HAP-1 (cell line): ENCODE measurements around the gene CCND1.
A peak's percentile ranks its signal among the peaks of the same experiment; 100 is the strongest.
"Not testable (repeated sequence)": the region's sequence is repeated elsewhere in the genome, so short reads cannot be mapped to it uniquely, and the experiment has no call there.

Source experiments
- DNase-seq, 2 experiments: peaks; one replicate each; pipeline ENCODE4 v3.0.0-alpha.2; 2016 to 2020; ENCODE audit warnings: low spot score in 2 of 2
- H3K27me3 ChIP-seq: fragments of 250-450 bp; sonication (Bioruptor Pico); 2 replicates; pipeline ENCODE4 v1.5.1; 2020; ENCODE audit warnings: low read depth, mild to moderate bottlenecking, moderate library complexity
- H3K36me3 ChIP-seq: fragments of 250-450 bp; sonication (Bioruptor Pico); replicated peaks from 2 replicates; pipeline ENCODE4 v1.5.1; 2020; ENCODE audit warnings: mild to moderate bottlenecking
- H3K4me1 ChIP-seq: fragments of 250-450 bp; sonication (Bioruptor Pico); 2 replicates; pipeline ENCODE4 v1.5.1; 2020; ENCODE audit warnings: mild to moderate bottlenecking
- H3K4me3 ChIP-seq: fragments of 250-450 bp; sonication (Bioruptor Pico); 2 replicates; pipeline ENCODE4 v1.5.1; 2020; ENCODE audit warnings: mild to moderate bottlenecking, moderate library complexity
- H3K9me3 ChIP-seq: fragments of 250-450 bp; sonication (Bioruptor Pico); 2 replicates; pipeline ENCODE4 v1.5.1; 2020; ENCODE audit warnings: mild to moderate bottlenecking, moderate library complexity
- in situ Hi-C: fragments of 300-500 bp; cut with MboI; formaldehyde crosslinking; loops from 3 replicates; pipeline ENCODE4 v1.14.3; 2020; ENCODE audit warnings: low sequenced_read_pairs, inconsistent platforms, mixed read lengths

The CCND1 gene

GRCh38 chr11:69695995-69696394 lies 55.0 kb downstream of the CCND1 start:
- H3K36me3 ChIP-seq, H3K4me3 ChIP-seq, H3K4me1 ChIP-seq, H3K27me3 ChIP-seq, DNase-seq, H3K9me3 ChIP-seq, in situ Hi-C loops: not testable (repeated sequence)

- in situ Hi-C loops = no loop called here
- H3K4me3 ChIP-seq = no peak overlapping the region
- DNase-seq = no peak
- H3K9me3 ChIP-seq = 0 out of 2 replicates have a peak, but pooled peaks cover 4% of the 10 kb centered on the region
- H3K4me1 ChIP-seq = peaks cover 3% of the 10 kb centered on the region; the same call in 1 of the 2 replicates
- no peaks in the 10 kb centered on the region for H3K36me3 ChIP-seq
- no peaks in the 10 kb centered on the region for H3K27me3 ChIP-seq
Measured at GRCh38 chr11:69696749-69697468, 56.0 kb downstream of the CCND1 start.

- in situ Hi-C loops = no loop called here
- DNase-seq = no peak
- H3K4me1 ChIP-seq = peaks cover 7% of the 10 kb centered on the region
- H3K36me3 ChIP-seq = no peaks in the 10 kb centered on the region
- 0 out of 2 replicates have a peak, but pooled peaks cover 2% of the 10 kb centered on the region for H3K9me3 ChIP-seq
- no peaks in the 10 kb centered on the region for H3K27me3 ChIP-seq
- H3K4me3 ChIP-seq = no peak overlapping the region
Measured at GRCh38 chr11:69697469-69697843, 56.5 kb downstream of the CCND1 start.

GRCh38 chr11:69697861-69698260 lies 56.9 kb downstream of the CCND1 start:
- H3K9me3 ChIP-seq = no peaks in the 10 kb centered on the region
- H3K36me3 ChIP-seq = no peaks in the 10 kb centered on the region
- in situ Hi-C loops = no loop called here
- H3K4me1 ChIP-seq = peaks cover 10% of the 10 kb centered on the region
- no peak overlapping the region for H3K4me3 ChIP-seq
- H3K27me3 ChIP-seq = no peaks in the 10 kb centered on the region
- DNase-seq = no peak

GRCh38 chr11:69698362-69698761 lies 57.4 kb downstream of the CCND1 start:
- in situ Hi-C loops = no loop called here
- Histone ChIP-seq H3K4me3 (no peak overlapping the region), H3K27me3 (no peaks in the 10 kb centered on the region), H3K4me1 (peaks cover 10% of the 10 kb centered on the region), H3K9me3 (no peaks in the 10 kb centered on the region), H3K36me3 (no peaks in the 10 kb centered on the region)
- DNase-seq = no peak

GRCh38 chr11:69699213-69699612 lies 58.3 kb downstream of the CCND1 start:
- DNase-seq = no peak
- in situ Hi-C loops = no loop called here

GRCh38 chr11:69700278-69701140 lies 59.6 kb downstream of the CCND1 start:
- H3K36me3 ChIP-seq = no peaks in the 10 kb centered on the region
- H3K4me1 ChIP-seq = peaks cover 12% of the 10 kb centered on the region
- H3K27me3 ChIP-seq = no peaks in the 10 kb centered on the region
- in situ Hi-C loops = no loop called here
- no peaks in the 10 kb centered on the region for H3K9me3 ChIP-seq
- H3K4me3 ChIP-seq = no peak overlapping the region
- peak; percentile 30 to 76 for DNase-seq

More at GRCh38 chr11:69699213-69699612, 58.3 kb downstream of the CCND1 start:
- H3K27me3 ChIP-seq = no peaks in the 10 kb centered on the region
- H3K4me3 ChIP-seq = no peak overlapping the region
- peaks cover 10% of the 10 kb centered on the region for H3K4me1 ChIP-seq
- H3K36me3 ChIP-seq = no peaks in the 10 kb centered on the region
- no peaks in the 10 kb centered on the region for H3K9me3 ChIP-seq

GRCh38 chr11:69702239-69702691 lies 61.3 kb downstream of the CCND1 start:
- in situ Hi-C loops = no loop called here
- Histone ChIP-seq H3K4me1 (peaks cover 12% of the 10 kb centered on the region), H3K27me3 (no peaks in the 10 kb centered on the region), H3K9me3 (no peaks in the 10 kb centered on the region), H3K4me3 (0 out of 2 replicates have a peak overlapping the region, but pooled peaks have one; percentile 9), H3K36me3 (no peaks in the 10 kb centered on the region)
- peak in 1 of 2 experiments; percentile 50 for DNase-seq

- peaks cover 12% of the 10 kb centered on the region for H3K4me1 ChIP-seq
- no peaks in the 10 kb centered on the region for H3K9me3 ChIP-seq
- no peak overlapping the region for H3K4me3 ChIP-seq
- H3K27me3 ChIP-seq = no peaks in the 10 kb centered on the region
- in situ Hi-C loops = no loop called here
- H3K36me3 ChIP-seq = no peaks in the 10 kb centered on the region
- no peak for DNase-seq
Measured at GRCh38 chr11:69702769-69703452, 62.0 kb downstream of the CCND1 start.

- H3K4me3 ChIP-seq = peak overlapping the region; percentile 31
- in situ Hi-C loops = no loop called here
- H3K36me3 ChIP-seq = no peaks in the 10 kb centered on the region
- peaks cover 12% of the 10 kb centered on the region for H3K4me1 ChIP-seq
- no peak for DNase-seq
- no peaks in the 10 kb centered on the region for H3K9me3 ChIP-seq
- no peaks in the 10 kb centered on the region for H3K27me3 ChIP-seq
Measured at GRCh38 chr11:69703453-69703767, 62.5 kb downstream of the CCND1 start.
